Gastrocnemius medialis (tissue), 4 donors: ENCODE results near the gene SRRM5. TPM values are rescaled to one million over a fixed set of nuclear protein-coding genes. Genes with fewer than 3 reads are reported as not detected.
A peak's percentile ranks its signal among the peaks of the same experiment; 100 is the strongest.

ENCODE experiments used
- ATAC-seq, 2 donors: fragments of 150-250 bp; one replicate each; pipeline ENCODE4 v1.9.1; 2016
- DNase-seq, 2 donors: peaks; one replicate each; pipeline ENCODE4 v3.0.0-alpha.2; 2019
- H3K27ac ChIP-seq, 4 donors: fragments of 200-600 bp; sonication (generic); 1 replicate in 1 of 4; 2 replicates in 3 of 4; pipeline ENCODE4 v1.5.1; 2016 to 2018; ENCODE audit warnings: mild to moderate bottlenecking in 2 of 4, moderate library complexity in 1 of 4
- H3K27me3 ChIP-seq, 3 donors: fragments of 200-600 bp; sonication (generic) in 2 of 3; 1 replicate in 1 of 3; 2 replicates in 2 of 3; pipeline versions ENCODE4 v1.5.1 to v1.6.0; 2016 to 2019; ENCODE audit warnings: mild to moderate bottlenecking in 1 of 3, moderate library complexity in 1 of 3
- H3K36me3 ChIP-seq, 2 donors: fragments of 200-600 bp; sonication (generic) in 1 of 2; one replicate each; pipeline ENCODE4 v1.5.1; 2017 to 2018
- H3K4me1 ChIP-seq, 2 donors: fragments of 200-600 bp; sonication (generic) in 1 of 2; one replicate each; pipeline ENCODE4 v1.5.1; 2016 to 2017; ENCODE audit warnings: mild to moderate bottlenecking in 2 of 2
- H3K4me3 ChIP-seq, 4 donors: fragments of 200-600 bp; sonication (generic) in 3 of 4; 1 replicate in 1 of 4; 2 replicates in 3 of 4; pipeline ENCODE4 v1.5.1; 2016 to 2019; ENCODE audit warnings: mild to moderate bottlenecking in 2 of 4
- H3K9me3 ChIP-seq, 3 donors: fragments of 200-600 bp; sonication (generic) in 2 of 3; 1 replicate in 1 of 3; 2 replicates in 2 of 3; pipeline ENCODE4 v1.5.1; 2016 to 2019
- POLR2A ChIP-seq, 2 donors: fragments of 450-650 bp; IDR thresholded peaks; one replicate each; pipeline ENCODE4 v1.6.1; 2017; ENCODE audit warnings: antibody characterized with exemption in 2 of 2, mild to moderate bottlenecking in 2 of 2, moderate library complexity in 2 of 2
- in situ Hi-C, 4 donors: fragments of 200-750 bp; cut with MboI; loops; one replicate each; pipeline versions ENCODE4 v1.15.0 to v1.8.0; 2017; ENCODE audit warnings: low sequenced_read_pairs in 4 of 4
- intact Hi-C: fragments of 100-400 bp; cut with DNase I; formaldehyde crosslinking; loops from one replicate; pipeline ENCODE4 v1.15.1; 2023; ENCODE audit warnings: low total_unique reads
- total RNA-seq, 4 donors: library from RNA; depleted of rRNA; stranded (reverse); fragments of >200 nt; gene quantifications; one replicate each; pipeline versions ENCODE4 v1.1.0 to v1.2.3, GENCODE V29; 2016
- TF ChIP-seq, protein P1 (sequence below), 5 experiments: fragments of 450-650 bp in 3 of 5; fragments of 200-600 bp in 2 of 5; sonication (generic) in 2 of 5; IDR thresholded peaks in 4 of 5; conservative IDR thresholded peaks in 1 of 5; 1 replicate in 4 of 5; 2 replicates in 1 of 5; pipeline ENCODE4 v1.5.1; 2016 to 2019; ENCODE audit warnings: antibody characterized with exemption in 5 of 5, mild to moderate bottlenecking in 3 of 5, moderate library complexity in 3 of 5

The SRRM5 gene
- total RNA-seq, 4 donors from 2014 or later: 0.09 to 0.49 (median 0.25) TPM; not detected in 1

- H3K4me3 ChIP-seq: peak overlapping the region; percentile 65 to 75 (median 68)
- in situ Hi-C loops: no loop called here
These were observed 28.5 kb downstream of the SRRM5 start for GRCh38 chr19:43640424-43640757.

GRCh38 chr19:43641333-43641732, 29.4 kb downstream of the SRRM5 start:
- H3K36me3 ChIP-seq: no peaks in the 10 kb centered on the region
- in situ Hi-C loops (no loop called here), intact Hi-C loops (no loop called here)
- H3K9me3 ChIP-seq: no peaks in the 10 kb centered on the region
- ATAC-seq (no peak), DNase-seq (no peak)
- H3K27me3 ChIP-seq: peaks cover 0 to 12% (median 4%) of the 10 kb centered on the region in 3 donors
- TF ChIP-seq POLR2A (IDR thresholded peaks at IDR 0.05): no peak
- TF ChIP-seq, protein P1, sequence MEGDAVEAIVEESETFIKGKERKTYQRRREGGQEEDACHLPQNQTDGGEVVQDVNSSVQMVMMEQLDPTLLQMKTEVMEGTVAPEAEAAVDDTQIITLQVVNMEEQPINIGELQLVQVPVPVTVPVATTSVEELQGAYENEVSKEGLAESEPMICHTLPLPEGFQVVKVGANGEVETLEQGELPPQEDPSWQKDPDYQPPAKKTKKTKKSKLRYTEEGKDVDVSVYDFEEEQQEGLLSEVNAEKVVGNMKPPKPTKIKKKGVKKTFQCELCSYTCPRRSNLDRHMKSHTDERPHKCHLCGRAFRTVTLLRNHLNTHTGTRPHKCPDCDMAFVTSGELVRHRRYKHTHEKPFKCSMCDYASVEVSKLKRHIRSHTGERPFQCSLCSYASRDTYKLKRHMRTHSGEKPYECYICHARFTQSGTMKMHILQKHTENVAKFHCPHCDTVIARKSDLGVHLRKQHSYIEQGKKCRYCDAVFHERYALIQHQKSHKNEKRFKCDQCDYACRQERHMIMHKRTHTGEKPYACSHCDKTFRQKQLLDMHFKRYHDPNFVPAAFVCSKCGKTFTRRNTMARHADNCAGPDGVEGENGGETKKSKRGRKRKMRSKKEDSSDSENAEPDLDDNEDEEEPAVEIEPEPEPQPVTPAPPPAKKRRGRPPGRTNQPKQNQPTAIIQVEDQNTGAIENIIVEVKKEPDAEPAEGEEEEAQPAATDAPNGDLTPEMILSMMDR (IDR thresholded peaks at IDR 0.05 in 4 of 5, conservative IDR thresholded peaks at IDR 0.05 in 1 of 5): no peak
- H3K4me1 ChIP-seq: peaks cover 0 to 9% of the 10 kb centered on the region in 2 donors
- H3K27ac ChIP-seq: no peak overlapping the region
- H3K4me3 ChIP-seq: no peak overlapping the region

More at GRCh38 chr19:43640424-43640757, 28.5 kb downstream of the SRRM5 start:
- TF ChIP-seq, protein P1 (IDR thresholded peaks at IDR 0.05 in 4 of 5, conservative IDR thresholded peaks at IDR 0.05 in 1 of 5): no peak
- TF ChIP-seq POLR2A (IDR thresholded peaks at IDR 0.05): no peak
- Histone ChIP-seq H3K9me3 (no peaks in the 10 kb centered on the region), H3K4me1 (peaks cover 0 to 9% of the 10 kb centered on the region in 2 donors), H3K27ac (no peak overlapping the region), H3K36me3 (no peaks in the 10 kb centered on the region), H3K27me3 (peaks cover 0 to 12% (median 4%) of the 10 kb centered on the region in 3 donors)
- intact Hi-C loops: no loop called here
- ATAC-seq (no peak), DNase-seq (no peak)

GRCh38 chr19:43642531-43642930, 30.6 kb downstream of the SRRM5 start:
- intact Hi-C loops (no loop called here), in situ Hi-C loops (no loop called here)
- H3K27ac ChIP-seq: no peak overlapping the region
- DNase-seq (no peak), ATAC-seq (no peak)
- TF ChIP-seq POLR2A (IDR thresholded peaks at IDR 0.05): no peak
- TF ChIP-seq, protein P1 (IDR thresholded peaks at IDR 0.05 in 4 of 5, conservative IDR thresholded peaks at IDR 0.05 in 1 of 5): no peak
- H3K4me1 ChIP-seq: peaks cover 0 to 9% of the 10 kb centered on the region in 2 donors
- H3K4me3 ChIP-seq: no peak overlapping the region
- peaks cover 0 to 12% (median 4%) of the 10 kb centered on the region in 3 donors for H3K27me3 ChIP-seq
- H3K9me3 ChIP-seq: no peaks in the 10 kb centered on the region
- no peaks in the 10 kb centered on the region for H3K36me3 ChIP-seq

GRCh38 chr19:43643326-43643725, 31.4 kb downstream of the SRRM5 start:
- no peak for ATAC-seq

More at GRCh38 chr19:43643326-43643725, 31.4 kb downstream of the SRRM5 start:
- in situ Hi-C loops: no loop called here
- H3K36me3 ChIP-seq: no peaks in the 10 kb centered on the region
- TF ChIP-seq, protein P1 (IDR thresholded peaks at IDR 0.05 in 4 of 5, conservative IDR thresholded peaks at IDR 0.05 in 1 of 5): no peak
- no peak for TF ChIP-seq POLR2A (IDR thresholded peaks at IDR 0.05)
- DNase-seq: no peak
- H3K27ac ChIP-seq: no peak overlapping the region
- intact Hi-C loops: no loop called here
- peaks cover 0 to 12% (median 4%) of the 10 kb centered on the region in 3 donors for H3K27me3 ChIP-seq
- no peak overlapping the region for H3K4me3 ChIP-seq
- H3K4me1 ChIP-seq: peaks cover 0 to 9% of the 10 kb centered on the region in 2 donors
- H3K9me3 ChIP-seq: no peaks in the 10 kb centered on the region
